Stimulated activated CD8-positive, alpha-beta memory T cell treated with anti-CD3 and anti-CD28 coated beads, Interleukin-2, amount 100 ng/mL, for 1 hour (primary cell): ENCODE results near the gene SERP2.

Experiments used
- DNase-seq, 2 donors: peaks; one replicate each; pipeline ENCODE4 v3.0.0-alpha.2; 2020; ENCODE audit warnings: low read depth in 2 of 2

SERP2 gene

GRCh38 chr13:44388427-44389059 is 14.9 kb downstream of the SERP2 start:
- no peak for DNase-seq

GRCh38 chr13:44389060-44389666 is 15.5 kb downstream of the SERP2 start:
- no peak for DNase-seq

GRCh38 chr13:44389876-44390275 is 16.3 kb downstream of the SERP2 start:
- DNase-seq, result no peak

- DNase-seq, result no peak
Observed at GRCh38 chr13:44393391-44393790, 19.8 kb downstream of the SERP2 start.

GRCh38 chr13:44394658-44395057 is 21.0 kb downstream of the SERP2 start:
- DNase-seq, result no peak

GRCh38 chr13:44395976-44396694 is 22.5 kb downstream of the SERP2 start:
- DNase-seq, result no peak

GRCh38 chr13:44396701-44397580 is 23.3 kb downstream of the SERP2 start:
- no peak for DNase-seq

GRCh38 chr13:44397766-44398223 is 24.2 kb downstream of the SERP2 start:
- DNase-seq, result no peak

GRCh38 chr13:44398606-44399005 is 25.0 kb downstream of the SERP2 start:
- no peak for DNase-seq

GRCh38 chr13:44399074-44399473 is 25.4 kb downstream of the SERP2 start:
- DNase-seq, result no peak

- no peak for DNase-seq
Observed at GRCh38 chr13:44400736-44401135, 27.1 kb downstream of the SERP2 start.

- DNase-seq, result no peak
Observed at GRCh38 chr13:44401577-44401976, 28.0 kb downstream of the SERP2 start.

GRCh38 chr13:44402899-44403445 is 29.3 kb downstream of the SERP2 start:
- no peak for DNase-seq

- DNase-seq, result no peak
Observed at GRCh38 chr13:44403461-44404056, 29.9 kb downstream of the SERP2 start.

- no peak for DNase-seq
Observed at GRCh38 chr13:44404261-44405132, 30.9 kb downstream of the SERP2 start.

GRCh38 chr13:44406617-44407016 is 33.0 kb downstream of the SERP2 start:
- no peak for DNase-seq

GRCh38 chr13:44407379-44407778 is 33.8 kb downstream of the SERP2 start:
- no peak for DNase-seq

GRCh38 chr13:44407891-44408290 is 34.3 kb downstream of the SERP2 start:
- DNase-seq, result no peak

GRCh38 chr13:44409595-44409994 is 36.0 kb downstream of the SERP2 start:
- no peak for DNase-seq

GRCh38 chr13:44410328-44410859 is 36.8 kb downstream of the SERP2 start:
- DNase-seq, result no peak
